A549 (cell line): Measurements from ENCODE around the gene GPR176. TPM values are rescaled to one million over a fixed set of nuclear protein-coding genes. Genes with fewer than 3 reads are reported as not detected.

ENCODE experiments used
- ATAC-seq, 2 experiments: fragments of 200-7000 bp in 1 of 2; fragments of >200 bp in 1 of 2; cut with Nextera tagmentation in 1 of 2; cut with Tn5 transposase in 1 of 2; 3 replicates each; pipeline versions ENCODE4 v1.8.0 to v1.9.1; 2018 to 2020; ENCODE audit warnings: mild to moderate bottlenecking in 1 of 2, moderate library complexity in 1 of 2
- CTCF ChIA-PET: fragments of 300-600 bp; sonication (Branson Sonifier 250); formaldehyde crosslinking; extraction: SDS; loops from one replicate; lab custom pipeline; 2021; ENCODE audit warnings: antibody characterized with exemption, inconsistent platforms; lab: Yijun Ruan, JAX
- POLR2A ChIA-PET: fragments of 350-600 bp; formaldehyde crosslinking; extraction: SDS; loops from one replicate; lab custom pipeline; 2021; ENCODE audit warnings: antibody characterized with exemption, inconsistent platforms; lab: Yijun Ruan, JAX
- DNase-seq, 2 experiments: peaks; one replicate each; pipeline versions ENCODE4 v3.0.0 to v3.0.0-alpha.2; 2011 to 2016; ENCODE audit warnings: low read depth in 1 of 2, low spot score in 1 of 2
- FAIRE-seq: peaks from 2 replicates; lab custom pipeline; 2011; peaks lifted over from hg19 to GRCh38; lab: Jason Lieb, UNC
- H3K27ac ChIP-seq, 2 experiments: fragments of >200 bp; sonication (Bioruptor Twin); formaldehyde crosslinking; 3 replicates each; pipeline ENCODE4 v1.5.1; 2016 to 2017
- H3K4me1 ChIP-seq: fragments of >200 bp; sonication (Bioruptor Twin); formaldehyde crosslinking; 3 replicates; pipeline ENCODE4 v1.6.1; 2016
- H3K4me2 ChIP-seq: fragments of >200 bp; sonication (Bioruptor Twin); formaldehyde crosslinking; 3 replicates; pipeline ENCODE4 v1.6.1; 2016
- H3K4me3 ChIP-seq: fragments of >200 bp; sonication (Bioruptor Twin); formaldehyde crosslinking; 3 replicates; pipeline ENCODE4 v1.5.1; 2016
- H3K9me3 ChIP-seq: fragments of >200 bp; sonication (Bioruptor Twin); formaldehyde crosslinking; 3 replicates; pipeline ENCODE4 v1.6.1; 2016
- BCL3 ChIP-seq: fragments of >200 bp; sonication (Bioruptor Twin); formaldehyde crosslinking; IDR thresholded peaks from 3 replicates; pipeline ENCODE4 v1.6.1; 2016
- CBX8 ChIP-seq: fragments of 200-600 bp; sonication (generic); IDR thresholded peaks from 2 replicates; pipeline ENCODE4 v1.6.1; 2016
- CEBPB ChIP-seq, 2 experiments: fragments of >200 bp in 1 of 2; sonication (Bioruptor Twin) in 1 of 2; formaldehyde crosslinking in 1 of 2; IDR thresholded peaks; 2 replicates each; pipeline ENCODE4 v1.6.1; 2012 to 2016
- CHD2 ChIP-seq: fragments of 150-350 bp; IDR thresholded peaks from 2 replicates; pipeline ENCODE4 v1.6.1; 2014; ENCODE audit warnings: low read length; ENCODE audit not compliant: partially characterized antibody
- CTCF ChIP-seq: fragments of >200 bp; sonication (Bioruptor Twin); formaldehyde crosslinking; IDR thresholded peaks from 3 replicates; pipeline ENCODE4 v1.5.1; 2016
- EHMT2 ChIP-seq: fragments of 200-600 bp; sonication (generic); IDR thresholded peaks from 2 replicates; pipeline ENCODE4 v1.6.1; 2016; ENCODE audit warnings: antibody characterized with exemption, low read depth, mild to moderate bottlenecking, moderate library complexity
- FOXS1 ChIP-seq: fragments of 250-450 bp; sonication (Bioruptor Pico); IDR thresholded peaks from 2 replicates; pipeline ENCODE4 v1.5.0; 2020; ENCODE audit warnings: mild to moderate bottlenecking, moderate library complexity
- GATA3 ChIP-seq: IDR thresholded peaks from 2 replicates; pipeline ENCODE4 v1.6.1; 2012; ENCODE audit warnings: borderline replicate concordance
- HDAC2 ChIP-seq: fragments of 200-600 bp; sonication (generic); IDR thresholded peaks from 2 replicates; pipeline ENCODE4 v1.6.1; 2016
- HES2 ChIP-seq: fragments of >200 bp; sonication (Bioruptor Twin); formaldehyde crosslinking; IDR thresholded peaks from 2 replicates; pipeline ENCODE4 v1.6.1; 2016
- JUN ChIP-seq, 2 experiments: fragments of >200 bp; sonication (Bioruptor Twin); formaldehyde crosslinking; IDR thresholded peaks; 2 replicates in 1 of 2; 3 replicates in 1 of 2; pipeline ENCODE4 v1.6.1; 2016 to 2017
- MAX ChIP-seq: IDR thresholded peaks from 2 replicates; pipeline ENCODE4 v1.6.1; 2012
- MAZ ChIP-seq: fragments of 150-350 bp; IDR thresholded peaks from 2 replicates; pipeline ENCODE4 v1.6.1; 2014; ENCODE audit warnings: antibody characterized with exemption, low read depth, low read length, borderline replicate concordance
- NPAS2 ChIP-seq: fragments of 250-450 bp; sonication (Bioruptor Pico); IDR thresholded peaks from 2 replicates; pipeline ENCODE4 v1.8.0; 2022; ENCODE audit warnings: mild to moderate bottlenecking, moderate library complexity, borderline replicate concordance
- PHF8 ChIP-seq: fragments of 200-600 bp; sonication (generic); IDR thresholded peaks from 2 replicates; pipeline ENCODE4 v1.6.1; 2016; ENCODE audit warnings: low read depth, mild to moderate bottlenecking, antibody characterized with exemption, moderate library complexity, borderline replicate concordance
- POLR2AphosphoS2 ChIP-seq: conservative IDR thresholded peaks from 2 replicates; pipeline ENCODE4 v1.6.1; 2012; ENCODE audit warnings: low read length, improper control_type of control experiment, inconsistent platforms
- REST ChIP-seq: fragments of 200-600 bp; sonication (generic); IDR thresholded peaks from 2 replicates; pipeline ENCODE4 v1.6.1; 2016; ENCODE audit warnings: antibody characterized with exemption, mild to moderate bottlenecking, moderate library complexity
- ZNF302 ChIP-seq: fragments of 250-450 bp; sonication (Bioruptor Pico); IDR thresholded peaks from 2 replicates; pipeline ENCODE4 v1.9.0; 2021; ENCODE audit warnings: inconsistent platforms, mild to moderate bottlenecking, moderate library complexity
- WGBS: methylation state at CpG from one replicate; pipeline ENCODE4 v1.1.6; 2017; ENCODE audit errors: missing lambda C conversion rate; 5-methylcytosine and 5-hydroxymethylcytosine counted together
- polyA plus RNA-seq, 4 experiments: library from polyadenylated mRNA; depleted of rRNA in 3 of 4; stranded (reverse); fragments of >200 nt; fragmentation: RNase III in 1 of 4; extraction: RNeasy Plus Mini Kit Qiagen cat#74134 plus additional on column Dnase treatment in 1 of 4; gene quantifications; 2 replicates in 3 of 4; 3 replicates in 1 of 4; pipeline ENCODE4 v1.2.3, GENCODE V29; 2011 to 2017

GPR176 gene
- polyA plus RNA-seq, 2 of the 4 experiments (the other 2 are of a cell fraction): 1.5 to 8.1 TPM

- POLR2A ChIA-PET: no interaction called here
- Histone ChIP-seq H3K9me3 (no peaks in the 10 kb centered on the region), H3K4me1 (peaks cover 15% of the 10 kb centered on the region; the same call in 2 of the 3 replicates), H3K27ac (no peak overlapping the region), H3K4me2 (no peak overlapping the region), H3K4me3 (no peak overlapping the region)
- TF ChIP-seq JUN (IDR thresholded peaks at IDR 0.05): no peak
- TF ChIP-seq MAZ: no peak
- no peak for TF ChIP-seq EHMT2
- TF ChIP-seq NPAS2: no peak
- TF ChIP-seq FOXS1 (CRISPR knock-in tag): no peak
- no peak for TF ChIP-seq CEBPB (IDR thresholded peaks at IDR 0.05)
- TF ChIP-seq CTCF: no peak
- TF ChIP-seq HES2: no peak
- no peak for TF ChIP-seq CBX8
- TF ChIP-seq PHF8: no peak
- TF ChIP-seq BCL3: no peak
- FAIRE-seq (no peak), ATAC-seq (no peak), DNase-seq (no peak)
- 65% methylated on average over 4 of the region's 4 CpGs for WGBS
- CTCF ChIA-PET: interaction anchor here (0.9 to 1.6 kb wide), 6 partner anchors 15 to 174 kb away, joined by 3 to 6 read pairs (median 4); no protein-coding TSS in a partner anchor
Measured at GRCh38 chr15:39788108-39788507, 132.0 kb downstream of the GPR176 start.

- Histone ChIP-seq H3K4me2 (no peak overlapping the region), H3K9me3 (no peaks in the 10 kb centered on the region), H3K4me3 (no peak overlapping the region)
- CTCF ChIA-PET: interaction anchor here (0.6 to 1.3 kb wide), 4 partner anchors 10 to 175 kb away, joined by 3 to 6 read pairs (median 4); no protein-coding TSS in a partner anchor
- no peak for DNase-seq
- ATAC-seq: no peak
- no peak for TF ChIP-seq GATA3
- no peak for TF ChIP-seq ZNF302
- TF ChIP-seq HDAC2: no peak
- no peak for TF ChIP-seq POLR2AphosphoS2
- TF ChIP-seq CHD2: no peak
- TF ChIP-seq REST: no peak
- no peak for TF ChIP-seq MAX
- TF ChIP-seq, all 56 proteins: peak for 0
- FAIRE-seq: no peak
- Histone ChIP-seq H3K27ac (no peak overlapping the region), H3K4me1 (peaks cover 15% of the 10 kb centered on the region; the same call in 2 of the 3 replicates)
- 25% methylated on average over 1 of the region's 1 CpG for WGBS
- POLR2A ChIA-PET: no interaction called here
Measured at GRCh38 chr15:39787479-39787878, 132.6 kb downstream of the GPR176 start.
